ENCODE data around the gene ADAMTS12.

GRCh38 chr5:33531824-33532223, 360.0 kb downstream of the ADAMTS12 start:
- TF ChIP-seq SIN3A (IDR thresholded peaks at IDR 0.05; ENCODE audit: borderline replicate concordance, insufficient read depth, low read length) (no peak), REST (IDR thresholded peaks at IDR 0.05; ENCODE audit: insufficient read depth in 1 of 2, low read depth in 2 of 2, low read length in 2 of 2) (no peak)

Data from PFSK-1 (cell line).